ENCODE measurements around the gene GAL3ST2. TPM values are rescaled to one million over a fixed set of nuclear protein-coding genes. Genes with fewer than 3 reads are reported as not detected.

GAL3ST2 gene
- total and polyA plus RNA-seq, 2 of the 8 experiments (the other 6 are each of a cell fraction or from before 2014, with no cell fraction given), result not detected

DNA sequence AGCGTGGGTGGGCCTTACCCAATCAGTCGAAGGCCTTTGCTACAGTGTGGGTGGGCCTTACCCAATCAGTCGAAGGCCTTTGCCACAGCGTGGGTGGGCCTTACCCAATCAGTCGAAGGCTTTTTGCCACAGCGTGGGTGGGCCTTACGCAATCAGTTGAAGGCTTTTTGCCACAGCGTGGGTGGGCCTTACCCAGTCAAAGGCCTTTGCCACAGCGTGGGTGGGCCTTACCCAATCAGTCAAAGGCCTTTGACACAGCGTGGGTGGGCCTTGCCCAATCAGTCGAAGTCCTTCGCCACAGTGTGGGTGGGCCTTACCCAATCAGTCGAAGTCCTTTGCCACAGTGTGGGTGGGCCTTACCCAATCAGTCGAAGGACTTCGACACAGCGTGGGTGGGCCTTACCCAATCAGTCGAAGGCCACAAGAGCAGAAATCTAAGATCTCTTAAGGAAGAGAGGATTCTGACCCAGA is 16.3 kb upstream of the GAL3ST2 start:
- no peak overlapping the region for H4K5ac ChIP-seq (ENCODE audit: insufficient read length, low read depth, low read length)
- no peak overlapping the region for H2BK15ac ChIP-seq (ENCODE audit: low read length)
- peaks cover 0 to 2% of the 10 kb centered on the region in 2 experiments for H4K20me1 ChIP-seq (replicated peaks in 1 of 2; ENCODE audit: control insufficient read depth in 1 of 2, insufficient read depth in 2 of 2, low read length in 2 of 2)
- no peak overlapping the region for H4K91ac ChIP-seq (replicated peaks; ENCODE audit: insufficient read length, low read length)
- no peaks in the 10 kb centered on the region; a peak in 1 of 8 replicates for H3K36me3 ChIP-seq (ENCODE audit: control insufficient read depth in 2 of 4, insufficient read depth in 4 of 4, low read length in 3 of 4)
- H2AFZ ChIP-seq (ENCODE audit: low read length), result no peak overlapping the region
- H3K23me2 ChIP-seq (ENCODE audit: low read depth, low read length), result no peaks in the 10 kb centered on the region
- H3K27ac ChIP-seq (ENCODE audit: low read depth, low read length), result no peak overlapping the region
- no peaks in the 10 kb centered on the region for H3K27me3 ChIP-seq (replicated peaks in 1 of 4; ENCODE audit: control insufficient read depth in 3 of 4, extremely low read depth in 1 of 4, insufficient read depth in 3 of 4, low read length in 3 of 4)
- H2BK12ac ChIP-seq (ENCODE audit: low read depth, low read length), result no peak overlapping the region
- H3K18ac ChIP-seq (ENCODE audit: extremely low read depth, low read length), result no peak overlapping the region
- no peak overlapping the region for H3K4me3 ChIP-seq (ENCODE audit: extremely low read depth in 1 of 4, insufficient read depth in 2 of 4, low read depth in 3 of 4, low read length in 4 of 4)
- H3K9me3 ChIP-seq (ENCODE audit: insufficient read depth in 2 of 2, low read depth in 1 of 2, low read length in 1 of 2), result peaks cover 6 to 8% of the 10 kb centered on the region in 2 experiments; a peak in 3 of 4 replicates
- CTCF ChIA-PET (ENCODE audit: partially characterized antibody), result no interaction called here
- no peak overlapping the region for H3K14ac ChIP-seq (ENCODE audit: insufficient read length)
- H3K4me1 ChIP-seq (replicated peaks in 1 of 4; ENCODE audit: control insufficient read depth in 3 of 4, insufficient read depth in 4 of 4, low read length in 3 of 4), result peaks cover 0 to 9% (median 2%) of the 10 kb centered on the region in 4 experiments; a peak in 3 of 7 replicates
- DNase-seq (ENCODE audit: low read depth in 1 of 2, low spot score in 2 of 2) (no peak), FAIRE-seq (no peak)
- POLR2A ChIA-PET (ENCODE audit: partially characterized antibody), result no interaction called here
- no peak overlapping the region for H2BK5ac ChIP-seq (ENCODE audit: low read depth, low read length)
- no peak overlapping the region for H3K9ac ChIP-seq (replicated peaks in 1 of 4; ENCODE audit: extremely low read depth in 1 of 4, low read depth in 3 of 4, low read length in 3 of 4)
- H2BK20ac ChIP-seq (ENCODE audit: low read length), result no peak overlapping the region
- no peaks in the 10 kb centered on the region; the same call in 1 of the 2 replicates for H3K79me1 ChIP-seq (ENCODE audit: low read depth, low read length)
- no peak overlapping the region for H3K56ac ChIP-seq (replicated peaks; ENCODE audit: insufficient read length, low read depth, low read length)
- WGBS, 2 experiments (ENCODE audit: extremely low coverage in 1 of 2, insufficient coverage in 1 of 2, insufficient read length in 1 of 2, insufficient replicate concordance in 2 of 2, low coverage in 1 of 2, low lambda C conversion rate in 2 of 2, missing lambda C conversion rate in 1 of 2), result 93% methylated on average over 17 of the region's 17 CpGs; no CpG with 5 or more reads in 1 of the 2 experiments
- H2AK5ac ChIP-seq (ENCODE audit: low read depth, low read length), result no peak overlapping the region
- H3K23ac ChIP-seq (ENCODE audit: insufficient read length), result no peak overlapping the region
- H3K4ac ChIP-seq (replicated peaks; ENCODE audit: insufficient read length, low read depth, low read length), result no peak overlapping the region
- no peak overlapping the region for H4K8ac ChIP-seq (ENCODE audit: extremely low read depth, insufficient read depth, low read length)
- H3K79me2 ChIP-seq (ENCODE audit: control insufficient read depth in 1 of 2, insufficient read depth in 2 of 2, low read length in 2 of 2), result no peaks in the 10 kb centered on the region
- no peak overlapping the region for H2BK120ac ChIP-seq (replicated peaks; ENCODE audit: low read depth, low read length)
- no peak overlapping the region for H3K4me2 ChIP-seq (ENCODE audit: insufficient read depth in 1 of 2, low read depth in 2 of 2, low read length in 2 of 2)
- TF ChIP-seq HDAC2 (IDR thresholded peaks at IDR 0.05; ENCODE audit: borderline replicate concordance in 1 of 2, low read depth in 2 of 2, low read length in 2 of 2) (peak in 1 of 2 experiments; percentile 98; a peak in 2 of 4 replicates), KDM1A (IDR thresholded peaks at IDR 0.05; ENCODE audit: borderline replicate concordance, low read length) (peak; percentile 98), CBX8 (IDR thresholded peaks at IDR 0.05; ENCODE audit: borderline replicate concordance, low read depth, low read length) (no peak)

All from H1 (cell line).